Measurements from ENCODE around the gene ZNF165. TPM values are rescaled to one million over a fixed set of nuclear protein-coding genes. Genes with fewer than 3 reads are reported as not detected.

ZNF165 gene
- total RNA-seq, 1 experiment from 2014 or later, result 0.26 TPM

DNA sequence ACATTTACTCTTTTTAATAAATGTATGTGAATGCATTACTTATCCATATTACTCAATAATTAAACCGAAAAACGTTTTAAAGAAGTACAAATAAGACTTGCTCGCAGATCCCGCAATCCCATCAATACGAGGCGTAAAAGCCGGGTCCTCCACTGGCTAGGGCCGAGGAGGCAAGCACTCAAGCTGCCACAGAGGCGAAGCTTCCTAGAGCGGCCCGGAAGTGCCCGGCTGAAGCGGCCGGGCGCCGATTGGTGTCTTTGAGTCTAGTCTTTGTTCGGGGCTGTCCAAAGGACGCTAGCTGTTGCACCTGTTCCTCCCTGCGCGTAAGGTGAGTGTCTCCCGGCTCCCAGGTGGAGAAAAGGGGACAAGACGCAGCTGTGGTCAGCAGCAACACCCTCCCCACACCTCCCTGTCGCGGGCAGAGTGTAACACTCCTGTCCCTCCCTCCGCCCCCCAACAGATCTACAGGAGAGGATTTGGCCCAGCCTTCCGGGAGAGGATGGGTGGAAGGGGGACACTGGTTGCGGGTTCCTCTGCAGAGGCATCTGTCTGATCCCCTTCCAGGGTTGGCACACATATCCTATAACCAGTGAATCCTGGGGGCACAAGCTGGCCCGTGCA, 44.1 kb downstream of the ZNF165 start, which contains the start of gene ZSCAN16:
Gene ZSCAN16 (plus strand): TSS at position 260 of the 621 bp plus-strand sequence. CDS start 835 bp downstream, outside the sequence.
- H3K4me1 ChIP-seq (ENCODE audit: low read length), result peaks cover 36% of the 10 kb centered on the region
- H4K20me1 ChIP-seq (ENCODE audit: insufficient read depth, low read depth, low read length), result no peaks in the 10 kb centered on the region; the same call in 1 of the 2 replicates
- DNase-seq, result peak; percentile 93
- peak within 1 kb of the TSS; percentile 68 for H3K9ac ChIP-seq (ENCODE audit: low read length)
- no peaks in the 10 kb centered on the region for H3K9me2 ChIP-seq (replicated peaks; ENCODE audit: insufficient read depth, low read length)
- peak within 1 kb of the TSS; percentile 82 for H3K4me2 ChIP-seq (ENCODE audit: low read depth, low read length, poor library complexity, severe bottlenecking)
- H2AFZ ChIP-seq (ENCODE audit: low read length), result peak within 1 kb of the TSS; percentile 41
- H3K79me2 ChIP-seq (ENCODE audit: low read length), result peaks cover 66% of the 10 kb centered on the region
- 0 out of 2 replicates have a peak within 1 kb of the TSS, but pooled peaks have one; percentile 3 for H3K27ac ChIP-seq (ENCODE audit: low read length)
- no peaks in the 10 kb centered on the region for H3K9me3 ChIP-seq (ENCODE audit: low read length)
- peak within 1 kb of the TSS; percentile 78 for H3K4me3 ChIP-seq (ENCODE audit: low read length)
- H3K36me3 ChIP-seq (ENCODE audit: insufficient read depth, low read length), result peaks cover 39% of the 10 kb centered on the region
- no peaks in the 10 kb centered on the region for H3K27me3 ChIP-seq (ENCODE audit: low read length)

DNA sequence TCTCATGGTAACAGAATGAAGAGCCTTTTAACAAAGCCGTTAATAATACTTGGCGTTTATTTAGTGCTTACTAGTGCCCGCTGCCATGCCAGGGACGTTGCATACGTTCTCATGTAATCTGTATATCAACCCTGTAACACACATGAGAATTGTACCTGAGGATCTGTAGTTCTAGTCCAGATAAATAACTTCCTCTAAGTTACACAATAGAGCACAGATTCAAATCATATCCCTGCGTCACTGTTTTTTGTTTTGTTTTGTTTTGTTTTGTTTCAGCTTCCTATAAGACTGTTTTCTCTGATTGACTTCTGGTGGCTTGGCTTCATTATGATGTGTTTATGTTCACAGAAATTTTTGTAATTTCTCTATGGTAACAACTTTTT, 44.6 kb downstream of the ZNF165 start:
- 0 out of 2 replicates have a peak overlapping the region, but pooled peaks have one; percentile 3 for H3K27ac ChIP-seq (ENCODE audit: low read length)
- peaks cover 41% of the 10 kb centered on the region for H3K36me3 ChIP-seq (ENCODE audit: insufficient read depth, low read length)
- H3K4me2 ChIP-seq (ENCODE audit: low read depth, low read length, poor library complexity, severe bottlenecking), result peak overlapping the region; percentile 82
- peak overlapping the region; percentile 78 for H3K4me3 ChIP-seq (ENCODE audit: low read length)
- DNase-seq, result no peak
- no peaks in the 10 kb centered on the region for H3K9me3 ChIP-seq (ENCODE audit: low read length)
- H3K4me1 ChIP-seq (ENCODE audit: low read length), result peaks cover 36% of the 10 kb centered on the region
- no peaks in the 10 kb centered on the region for H3K27me3 ChIP-seq (ENCODE audit: low read length)
- H2AFZ ChIP-seq (ENCODE audit: low read length), result 0 out of 2 replicates have a peak overlapping the region, but pooled peaks have one; percentile 19
- no peaks in the 10 kb centered on the region for H3K9me2 ChIP-seq (replicated peaks; ENCODE audit: insufficient read depth, low read length)
- H3K9ac ChIP-seq (ENCODE audit: low read length), result peak overlapping the region; percentile 68
- no peaks in the 10 kb centered on the region; the same call in 1 of the 2 replicates for H4K20me1 ChIP-seq (ENCODE audit: insufficient read depth, low read depth, low read length)
- H3K79me2 ChIP-seq (ENCODE audit: low read length), result peaks cover 72% of the 10 kb centered on the region

DNA sequence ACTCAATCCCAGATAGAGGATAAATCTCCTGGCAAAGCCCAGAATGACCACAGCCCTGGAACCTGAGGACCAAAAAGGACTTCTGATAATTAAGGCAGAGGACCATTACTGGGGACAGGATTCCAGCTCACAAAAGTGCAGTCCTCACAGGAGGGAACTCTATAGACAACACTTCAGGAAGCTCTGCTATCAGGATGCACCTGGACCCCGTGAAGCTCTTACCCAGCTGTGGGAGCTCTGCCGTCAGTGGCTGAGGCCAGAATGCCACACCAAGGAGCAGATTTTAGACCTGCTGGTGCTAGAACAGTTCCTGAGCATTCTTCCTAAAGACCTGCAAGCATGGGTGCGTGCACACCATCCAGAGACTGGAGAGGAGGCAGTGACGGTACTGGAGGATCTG, 45.0 kb downstream of the ZNF165 start:
- Histone ChIP-seq H3K9me2 (replicated peaks; ENCODE audit: insufficient read depth, low read length) (no peaks in the 10 kb centered on the region), H3K36me3 (ENCODE audit: insufficient read depth, low read length) (peaks cover 41% of the 10 kb centered on the region), H3K9me3 (ENCODE audit: low read length) (no peaks in the 10 kb centered on the region), H4K20me1 (ENCODE audit: insufficient read depth, low read depth, low read length) (no peaks in the 10 kb centered on the region; the same call in 1 of the 2 replicates), H3K27me3 (ENCODE audit: low read length) (no peaks in the 10 kb centered on the region), H3K4me2 (ENCODE audit: low read depth, low read length, poor library complexity, severe bottlenecking) (peak overlapping the region; percentile 82), H3K9ac (ENCODE audit: low read length) (peak overlapping the region; percentile 68), H3K79me2 (ENCODE audit: low read length) (peaks cover 76% of the 10 kb centered on the region), H2AFZ (ENCODE audit: low read length) (no peak overlapping the region), H3K27ac (ENCODE audit: low read length) (0 out of 2 replicates have a peak overlapping the region, but pooled peaks have one; percentile 3), H3K4me1 (ENCODE audit: low read length) (peaks cover 36% of the 10 kb centered on the region), H3K4me3 (ENCODE audit: low read length) (peak overlapping the region; percentile 78)
- no peak for DNase-seq

GRCh38 chr6:28134015-28134414, 53.6 kb downstream of the ZNF165 start:
- Histone ChIP-seq H3K4me2 (ENCODE audit: low read depth, low read length, poor library complexity, severe bottlenecking) (no peak overlapping the region), H3K27ac (ENCODE audit: low read length) (no peak overlapping the region), H3K9me3 (ENCODE audit: low read length) (no peaks in the 10 kb centered on the region), H3K79me2 (ENCODE audit: low read length) (peaks cover 90% of the 10 kb centered on the region), H3K9ac (ENCODE audit: low read length) (no peak overlapping the region), H3K4me3 (ENCODE audit: low read length) (no peak overlapping the region), H2AFZ (ENCODE audit: low read length) (no peak overlapping the region), H3K36me3 (ENCODE audit: insufficient read depth, low read length) (peaks cover 22% of the 10 kb centered on the region; the same call in 1 of the 2 replicates), H4K20me1 (ENCODE audit: insufficient read depth, low read depth, low read length) (no peaks in the 10 kb centered on the region), H3K9me2 (replicated peaks; ENCODE audit: insufficient read depth, low read length) (no peaks in the 10 kb centered on the region), H3K4me1 (ENCODE audit: low read length) (peaks cover 45% of the 10 kb centered on the region), H3K27me3 (ENCODE audit: low read length) (no peaks in the 10 kb centered on the region)
- DNase-seq, result peak; percentile 62

DNA sequence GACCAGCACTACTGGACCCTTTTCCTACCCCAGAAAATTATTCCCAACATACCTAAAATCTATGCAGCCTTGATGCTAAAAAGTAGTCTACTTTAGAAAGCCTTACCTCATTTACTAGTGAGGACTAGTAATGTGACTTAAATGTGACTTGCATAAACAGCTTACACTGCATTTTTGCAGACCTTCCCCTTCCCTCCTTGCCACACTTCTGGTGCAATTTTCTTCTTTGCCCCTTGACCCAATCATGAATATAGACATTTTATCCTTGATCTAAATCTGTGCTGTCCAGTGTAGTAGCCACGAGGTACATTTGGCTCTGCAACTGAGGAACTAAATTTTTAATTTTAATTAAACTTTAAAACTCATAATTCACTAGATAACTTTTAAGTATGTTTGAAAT, 54.3 kb downstream of the ZNF165 start:
- peak overlapping the region; percentile 82 for H3K4me2 ChIP-seq (ENCODE audit: low read depth, low read length, poor library complexity, severe bottlenecking)
- H2AFZ ChIP-seq (ENCODE audit: low read length), result no peak overlapping the region
- H3K4me1 ChIP-seq (ENCODE audit: low read length), result peaks cover 45% of the 10 kb centered on the region
- H3K4me3 ChIP-seq (ENCODE audit: low read length), result no peak overlapping the region
- DNase-seq, result no peak
- no peaks in the 10 kb centered on the region for H3K9me3 ChIP-seq (ENCODE audit: low read length)
- H3K27ac ChIP-seq (ENCODE audit: low read length), result no peak overlapping the region; the same call in 1 of the 2 replicates
- peaks cover 83% of the 10 kb centered on the region for H3K79me2 ChIP-seq (ENCODE audit: low read length)
- no peaks in the 10 kb centered on the region for H3K27me3 ChIP-seq (ENCODE audit: low read length)
- no peaks in the 10 kb centered on the region for H3K9me2 ChIP-seq (replicated peaks; ENCODE audit: insufficient read depth, low read length)
- no peak overlapping the region for H3K9ac ChIP-seq (ENCODE audit: low read length)
- H4K20me1 ChIP-seq (ENCODE audit: insufficient read depth, low read depth, low read length), result no peaks in the 10 kb centered on the region
- peaks cover 15% of the 10 kb centered on the region; the same call in 1 of the 2 replicates for H3K36me3 ChIP-seq (ENCODE audit: insufficient read depth, low read length)

GRCh38 chr6:28135393-28135792, 55.0 kb downstream of the ZNF165 start:
- Histone ChIP-seq H3K79me2 (ENCODE audit: low read length) (peaks cover 76% of the 10 kb centered on the region), H3K4me3 (ENCODE audit: low read length) (peak overlapping the region; percentile 89), H3K9me2 (replicated peaks; ENCODE audit: insufficient read depth, low read length) (no peaks in the 10 kb centered on the region), H2AFZ (ENCODE audit: low read length) (0 out of 2 replicates have a peak overlapping the region, but pooled peaks have one; percentile 12), H3K9ac (ENCODE audit: low read length) (peak overlapping the region; percentile 85), H3K27ac (ENCODE audit: low read length) (peak overlapping the region; percentile 84), H3K4me2 (ENCODE audit: low read depth, low read length, poor library complexity, severe bottlenecking) (peak overlapping the region; percentile 82), H3K27me3 (ENCODE audit: low read length) (no peaks in the 10 kb centered on the region), H3K4me1 (ENCODE audit: low read length) (peaks cover 45% of the 10 kb centered on the region), H3K9me3 (ENCODE audit: low read length) (no peaks in the 10 kb centered on the region), H4K20me1 (ENCODE audit: insufficient read depth, low read depth, low read length) (no peaks in the 10 kb centered on the region), H3K36me3 (ENCODE audit: insufficient read depth, low read length) (peaks cover 8% of the 10 kb centered on the region; the same call in 1 of the 2 replicates)
- peak; percentile 70 for DNase-seq

- peaks cover 51% of the 10 kb centered on the region for H3K4me1 ChIP-seq (ENCODE audit: low read length)
These were observed 56.5 kb downstream of the ZNF165 start for GRCh38 chr6:28136585-28137504.

More at GRCh38 chr6:28136585-28137504, 56.5 kb downstream of the ZNF165 start:
- Histone ChIP-seq H3K9ac (ENCODE audit: low read length) (peak overlapping the region; percentile 85), H3K9me3 (ENCODE audit: low read length) (no peaks in the 10 kb centered on the region), H2AFZ (ENCODE audit: low read length) (peak overlapping the region; percentile 92), H3K36me3 (ENCODE audit: insufficient read depth, low read length) (peaks cover 5% of the 10 kb centered on the region; the same call in 1 of the 2 replicates), H3K79me2 (ENCODE audit: low read length) (peaks cover 63% of the 10 kb centered on the region), H3K4me3 (ENCODE audit: low read length) (peak overlapping the region; percentile 89), H3K27ac (ENCODE audit: low read length) (peak overlapping the region; percentile 84), H4K20me1 (ENCODE audit: insufficient read depth, low read depth, low read length) (no peaks in the 10 kb centered on the region), H3K9me2 (replicated peaks; ENCODE audit: insufficient read depth, low read length) (no peaks in the 10 kb centered on the region), H3K4me2 (ENCODE audit: low read depth, low read length, poor library complexity, severe bottlenecking) (peak overlapping the region; percentile 82), H3K27me3 (ENCODE audit: low read length) (no peaks in the 10 kb centered on the region)
- DNase-seq, result peak; percentile 97

Data from Karpas-422 (cell line).